Kidney epithelial cell (primary cell): ENCODE data around the gene HAUS7. TPM values are rescaled to one million over a fixed set of nuclear protein-coding genes. Genes with fewer than 3 reads are reported as not detected.

ENCODE experiments used
- DNase-seq: peaks from one replicate; pipeline ENCODE4 v3.0.0-alpha.2; 2010; ENCODE audit warnings: low read depth
- H3K27me3 ChIP-seq: 2 replicates; pipeline ENCODE4 v1.6.0; 2011; ENCODE audit warnings: low read length; ENCODE audit not compliant: control insufficient read depth, insufficient read depth
- H3K36me3 ChIP-seq: 2 replicates; pipeline ENCODE4 v1.5.1; 2011; ENCODE audit warnings: low read length; ENCODE audit not compliant: control insufficient read depth, insufficient read depth
- H3K4me3 ChIP-seq: 2 replicates; pipeline ENCODE4 v1.5.1; 2011; ENCODE audit warnings: low read depth, mild to moderate bottlenecking, control low read depth, low read length
- CTCF ChIP-seq: IDR thresholded peaks from 2 replicates; pipeline ENCODE4 v1.5.1; 2011; ENCODE audit warnings: mild to moderate bottlenecking, moderate library complexity, low read length, control low read depth, inconsistent platforms; ENCODE audit not compliant: insufficient read depth, poor library complexity, severe bottlenecking
- total RNA-seq: library from RNA; depleted of rRNA; stranded (reverse); fragments of >200 nt; gene quantifications from 2 replicates; pipeline ENCODE4 v1.2.3, GENCODE V29; 2015

HAUS7 gene
- total RNA-seq, 1 donor from 2014 or later, result 25.8 TPM

- DNase-seq, result no peak
- TF ChIP-seq CTCF, result no peak
- no peak overlapping the region for H3K4me3 ChIP-seq
- no peaks in the 10 kb centered on the region for H3K36me3 ChIP-seq
- peaks cover 6% of the 10 kb centered on the region for H3K27me3 ChIP-seq
Measured at GRCh38 chrX:153502131-153502530, 31.8 kb upstream of the HAUS7 start.

DNA sequence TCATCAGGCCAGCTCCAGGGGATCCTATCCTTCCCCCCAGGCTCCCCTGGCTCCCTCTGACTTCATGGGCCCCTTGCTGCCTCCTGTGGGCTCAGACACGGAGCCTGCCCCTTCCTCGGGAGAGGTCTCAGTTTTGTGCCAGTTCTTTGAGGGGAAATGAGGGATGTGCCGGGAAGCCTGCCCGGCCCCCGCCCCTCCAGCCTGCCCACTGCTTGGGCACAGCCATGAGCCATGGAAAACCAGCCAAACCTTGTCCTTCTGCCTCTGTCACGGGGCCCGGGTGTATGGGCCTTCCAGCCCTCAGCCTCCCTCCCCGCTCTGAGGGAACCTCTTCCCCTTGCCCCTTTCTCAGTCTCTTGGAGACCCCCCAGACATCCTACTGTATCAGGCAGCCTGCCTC is 31.2 kb upstream of the HAUS7 start:
- Histone ChIP-seq H3K27me3 (peaks cover 6% of the 10 kb centered on the region), H3K36me3 (no peaks in the 10 kb centered on the region), H3K4me3 (no peak overlapping the region)
- TF ChIP-seq CTCF, result no peak
- DNase-seq, result no peak

DNA sequence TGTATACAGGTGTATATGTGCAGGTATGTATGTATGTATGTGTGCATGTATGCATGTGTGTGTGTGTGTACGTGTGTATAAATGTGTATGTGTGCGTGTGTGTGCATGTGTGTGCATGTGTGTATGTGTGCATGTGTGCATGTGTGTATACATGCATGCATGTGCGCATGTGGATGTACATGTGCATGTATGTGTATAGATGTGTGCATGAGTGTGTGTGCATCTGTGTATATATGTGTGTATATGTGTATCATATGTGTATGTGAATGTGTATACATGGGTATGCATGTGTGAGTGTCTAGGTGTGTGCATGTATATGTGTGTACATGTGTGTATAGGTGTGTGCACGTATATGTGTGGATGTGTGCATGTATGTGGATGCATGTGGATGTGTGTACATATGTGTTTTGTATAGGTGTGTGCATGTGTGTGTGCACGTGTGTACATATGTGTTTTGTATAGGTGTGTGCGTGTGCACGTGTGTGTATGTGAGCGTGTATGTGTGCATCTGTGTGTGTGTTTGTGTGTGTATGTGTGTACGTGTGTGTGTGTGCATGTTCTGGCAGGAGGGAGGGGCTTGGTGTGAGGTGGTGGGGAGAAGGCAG is 30.4 kb upstream of the HAUS7 start:
- TF ChIP-seq CTCF, result no peak
- H3K27me3 ChIP-seq, result peaks cover 7% of the 10 kb centered on the region
- H3K4me3 ChIP-seq, result no peak overlapping the region
- DNase-seq, result no peak
- H3K36me3 ChIP-seq, result no peaks in the 10 kb centered on the region

DNA sequence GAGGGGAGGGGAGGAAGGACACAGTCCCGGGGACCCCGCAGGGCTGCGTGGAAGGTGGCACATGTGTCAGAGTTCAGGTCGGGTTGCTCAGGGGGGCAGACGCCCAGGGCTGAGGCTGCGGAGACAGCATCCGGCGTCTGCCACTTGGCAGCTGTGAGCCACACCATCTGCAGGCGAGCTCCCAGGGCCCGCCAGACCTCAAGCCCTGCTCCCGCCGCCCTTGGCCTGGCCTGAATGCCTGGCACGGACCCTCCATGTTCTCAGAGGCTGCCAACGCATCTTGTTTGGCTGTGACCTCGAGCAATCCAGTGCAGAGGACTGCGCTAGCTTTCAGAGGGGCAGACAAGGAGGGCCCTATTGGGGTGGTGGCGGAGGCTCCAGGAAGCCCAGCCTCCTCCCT is 29.5 kb upstream of the HAUS7 start:
- H3K27me3 ChIP-seq, result peaks cover 15% of the 10 kb centered on the region
- TF ChIP-seq CTCF, result no peak
- H3K36me3 ChIP-seq, result no peaks in the 10 kb centered on the region
- H3K4me3 ChIP-seq, result no peak overlapping the region
- no peak for DNase-seq

GRCh38 chrX:153499341-153499740 is 29.0 kb upstream of the HAUS7 start:
- no peak for TF ChIP-seq CTCF
- no peak for DNase-seq
- no peak overlapping the region for H3K4me3 ChIP-seq
- peaks cover 16% of the 10 kb centered on the region for H3K27me3 ChIP-seq
- no peaks in the 10 kb centered on the region for H3K36me3 ChIP-seq

GRCh38 chrX:153498453-153498852 is 28.1 kb upstream of the HAUS7 start:
- Histone ChIP-seq H3K27me3 (peaks cover 16% of the 10 kb centered on the region), H3K36me3 (no peaks in the 10 kb centered on the region), H3K4me3 (no peak overlapping the region)
- TF ChIP-seq CTCF, result no peak
- DNase-seq, result no peak
